Motor neuron (in vitro differentiated cells): ENCODE measurements around the gene PPP2R3B. TPM values are rescaled to one million over a fixed set of nuclear protein-coding genes. Genes with fewer than 3 reads are reported as not detected.
A peak's percentile ranks its signal among the peaks of the same experiment; 100 is the strongest.
"Not testable (repeated sequence)": the region's sequence is repeated elsewhere in the genome, so short reads cannot be mapped to it uniquely, and the experiment has no call there.

Experiments used
- ATAC-seq, 8 experiments: fragments of 200-7000 bp; cut with Tn5 transposase; replicated peaks in 6 of 8; 2 replicates each; pipeline ENCODE4 v1.8.0; 2021; ENCODE audit warnings: mild to moderate bottlenecking in 8 of 8, moderate library complexity in 8 of 8
- H3K27ac ChIP-seq, 2 donors: fragments of 250-450 bp; sonication (Bioruptor Pico); 2 replicates each; pipeline ENCODE4 v1.9.0; 2021; ENCODE audit warnings: antibody characterized with exemption in 2 of 2, mild to moderate bottlenecking in 2 of 2, moderate library complexity in 1 of 2
- H3K4me1 ChIP-seq, 2 donors: fragments of 250-450 bp; sonication (Bioruptor Pico); replicated peaks in 1 of 2; 2 replicates each; pipeline ENCODE4 v1.6.1; 2021; ENCODE audit warnings: antibody characterized with exemption in 2 of 2, mild to moderate bottlenecking in 2 of 2, moderate library complexity in 1 of 2
- H3K4me3 ChIP-seq, 5 donors: fragments of 250-450 bp; sonication (Bioruptor Pico); 2 replicates each; pipeline ENCODE4 v1.9.0; 2021; ENCODE audit warnings: antibody characterized with exemption in 5 of 5, mild to moderate bottlenecking in 5 of 5, moderate library complexity in 4 of 5
- WGBS, 10 experiments: fragments of 450-650 bp; shearing (Covaris generic); methylation state at CpG; one replicate each; pipeline ENCODE4 v1.0.0; 2022; 5-methylcytosine and 5-hydroxymethylcytosine counted together
- in situ Hi-C, 9 experiments: fragments of 400-800 bp; cut with MboI; loops; one replicate each; pipeline ENCODE4 v1.15.0; 2021; ENCODE audit warnings: low sequenced_read_pairs in 9 of 9, low pct_unique_long_range_greater_than_20kb in 2 of 9; ENCODE audit not compliant: unreplicated experiment in 9 of 9
- total RNA-seq, 8 experiments: library from RNA; unstranded; fragments of 300-600 nt; gene quantifications; 2 replicates each; pipeline versions ENCODE4 v1.2.3 to v1.2.4, GENCODE V29; 2022

Gene PPP2R3B, protein sequence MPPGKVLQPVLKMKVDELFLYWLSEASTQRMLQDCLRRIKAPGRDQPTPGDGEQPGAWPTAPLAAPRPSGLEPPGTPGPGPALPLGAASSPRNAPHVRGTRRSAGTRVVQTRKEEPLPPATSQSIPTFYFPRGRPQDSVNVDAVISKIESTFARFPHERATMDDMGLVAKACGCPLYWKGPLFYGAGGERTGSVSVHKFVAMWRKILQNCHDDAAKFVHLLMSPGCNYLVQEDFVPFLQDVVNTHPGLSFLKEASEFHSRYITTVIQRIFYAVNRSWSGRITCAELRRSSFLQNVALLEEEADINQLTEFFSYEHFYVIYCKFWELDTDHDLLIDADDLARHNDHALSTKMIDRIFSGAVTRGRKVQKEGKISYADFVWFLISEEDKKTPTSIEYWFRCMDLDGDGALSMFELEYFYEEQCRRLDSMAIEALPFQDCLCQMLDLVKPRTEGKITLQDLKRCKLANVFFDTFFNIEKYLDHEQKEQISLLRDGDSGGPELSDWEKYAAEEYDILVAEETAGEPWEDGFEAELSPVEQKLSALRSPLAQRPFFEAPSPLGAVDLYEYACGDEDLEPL
- total RNA-seq, result 10 to 100 TPM in 6 of 8 experiments, 1 to 10 TPM in 2; 7.4 to 27.6 (median 17.9) TPM

DNA sequence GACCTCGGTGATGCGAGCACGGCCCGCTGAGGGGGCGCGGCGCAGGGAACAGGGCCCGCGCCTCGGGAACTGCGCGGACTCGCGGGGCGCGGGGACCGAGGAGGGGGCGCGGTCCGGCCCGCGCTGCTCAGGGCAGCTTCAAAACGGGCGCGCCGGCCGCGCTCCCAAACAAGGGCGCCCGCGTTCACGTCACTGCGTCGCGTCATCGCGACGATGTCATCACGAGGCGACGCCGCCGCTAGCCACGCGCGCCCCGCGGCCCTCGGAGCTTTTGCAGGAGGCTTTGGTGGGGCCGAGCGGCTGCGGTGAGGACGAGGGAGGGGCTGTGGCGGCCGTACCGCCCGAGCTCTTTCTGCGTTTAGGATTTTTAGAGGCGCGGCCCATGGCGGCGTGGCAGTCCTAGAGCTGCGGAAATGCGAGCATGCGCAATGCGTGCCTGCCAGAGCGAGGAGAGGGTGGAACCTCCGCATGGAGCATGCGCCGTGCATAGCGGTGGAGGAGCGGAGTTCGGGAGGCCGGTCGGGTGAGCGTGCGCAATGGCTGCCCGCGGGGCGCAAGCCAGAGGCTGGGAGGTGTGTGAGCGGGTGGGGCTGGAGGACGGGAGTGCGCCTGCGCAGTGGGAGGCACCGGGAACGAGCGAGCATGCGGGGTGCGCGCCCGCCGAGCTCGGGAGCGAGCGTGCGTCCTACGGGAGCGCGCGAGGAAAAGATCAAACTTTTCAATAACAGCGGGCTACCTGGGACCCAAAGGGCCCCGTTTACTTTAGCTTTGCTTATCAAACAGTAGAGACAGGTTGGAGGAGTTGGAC is at the start of gene PPP2R3B:
TSS of gene PPP2R3B (minus strand) at position 140 of the 808 bp plus-strand sequence. CDS start 216 bp downstream, outside the sequence.
- WGBS, 10 experiments, result 0 to 13% (median 0%) methylated on average over 1 to 23 of the region's 102 CpGs; no CpG with 5 or more reads in 5 of the 10 experiments
- H3K4me1 ChIP-seq, result peaks cover 5 to 8% of the 10 kb centered on the region in 2 donors
- ATAC-seq, result peak; percentile 92 to 95 (median 93)
- H3K27ac ChIP-seq, result peak within 1 kb of the TSS; percentile 100
- peak within 1 kb of the TSS; percentile 75 to 96 (median 95) for H3K4me3 ChIP-seq
- in situ Hi-C loops, result no loop called here

DNA sequence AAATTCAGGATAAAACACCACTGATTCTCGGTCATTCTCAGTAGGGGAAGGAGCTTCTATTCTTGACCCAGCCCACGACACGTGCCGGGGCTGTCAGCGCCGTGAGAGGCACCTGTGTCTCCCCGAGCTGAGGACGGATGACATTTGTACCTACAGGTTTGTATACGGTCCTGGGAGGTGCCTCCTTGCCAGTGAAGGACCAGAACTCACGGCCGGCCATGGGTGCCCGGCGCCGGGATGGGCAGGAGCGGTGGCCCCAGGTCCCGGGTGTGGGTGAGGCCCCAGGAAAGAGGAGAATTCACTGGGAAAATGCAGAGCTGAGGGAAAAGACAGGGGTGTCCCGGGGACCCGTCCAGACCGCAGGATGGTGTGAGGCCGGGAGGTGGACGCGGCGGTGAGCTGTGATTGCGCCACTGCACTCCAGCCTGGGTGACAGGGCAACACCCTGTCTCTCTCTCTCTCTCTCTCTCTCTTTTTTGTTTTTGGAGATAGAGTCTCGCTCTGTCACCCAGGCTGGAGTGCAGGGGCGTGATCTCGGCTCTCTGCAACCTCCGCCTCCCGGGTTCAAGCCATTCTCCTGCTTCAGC is 48.9 kb upstream of the PPP2R3B start:
- in situ Hi-C loops, result no loop called here
- WGBS, 10 experiments, result 0 to 76% (median 41%) methylated on average over 1 to 17 of the region's 29 CpGs; no CpG with 5 or more reads in 3 of the 10 experiments
- no peak for ATAC-seq
- no peak overlapping the region for H3K27ac ChIP-seq
- peaks cover 2 to 10% of the 10 kb centered on the region in 2 donors for H3K4me1 ChIP-seq
- H3K4me3 ChIP-seq, result no peak overlapping the region

DNA sequence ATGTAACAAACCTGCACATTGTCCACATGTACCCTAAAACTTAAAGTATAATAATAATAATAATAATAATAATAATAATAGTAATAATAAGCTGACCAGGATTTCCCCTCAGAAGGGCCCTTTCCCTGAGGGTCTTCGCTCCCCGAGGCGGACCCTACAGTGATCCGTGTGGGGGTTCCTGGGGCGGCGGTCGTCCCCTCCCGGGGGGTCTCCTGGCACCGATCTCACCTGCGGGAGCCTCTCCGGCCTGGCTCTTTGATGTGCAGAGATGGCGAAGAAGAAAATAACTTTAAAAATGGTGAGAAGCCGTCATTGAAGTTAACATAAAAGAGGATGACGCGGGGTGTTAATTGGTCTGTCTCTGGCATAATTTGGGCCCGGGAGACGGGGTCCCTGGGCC is 48.2 kb upstream of the PPP2R3B start:
- 20 to 86% (median 53%) methylated on average over 2 to 8 of the region's 17 CpGs; no CpG with 5 or more reads in 3 of the 10 experiments for WGBS, 10 experiments
- no peak overlapping the region for H3K27ac ChIP-seq
- no peak for ATAC-seq
- no peak overlapping the region for H3K4me3 ChIP-seq
- peaks cover 2 to 10% of the 10 kb centered on the region in 2 donors for H3K4me1 ChIP-seq
- in situ Hi-C loops, result no loop called here

DNA sequence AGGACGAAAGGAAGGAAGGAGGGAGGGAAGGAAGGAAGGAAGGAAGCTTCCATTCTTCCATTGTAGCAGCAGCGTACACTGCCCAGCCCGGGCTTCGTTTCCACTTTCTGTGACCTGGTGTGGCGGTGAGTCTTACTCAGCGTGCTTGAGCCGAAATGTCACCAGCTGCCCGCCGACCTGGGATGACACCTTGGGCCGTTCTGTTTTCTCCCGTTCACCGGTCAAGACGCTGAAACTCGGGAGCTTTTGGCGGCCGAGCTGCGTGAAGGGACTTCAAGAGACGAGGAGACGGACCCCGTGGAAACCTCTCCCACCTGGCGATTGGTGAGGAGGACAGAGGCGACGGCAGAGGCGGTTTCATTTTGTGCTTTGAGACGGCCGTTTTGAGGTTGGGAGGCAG is 47.1 kb upstream of the PPP2R3B start:
- no peak for ATAC-seq

DNA sequence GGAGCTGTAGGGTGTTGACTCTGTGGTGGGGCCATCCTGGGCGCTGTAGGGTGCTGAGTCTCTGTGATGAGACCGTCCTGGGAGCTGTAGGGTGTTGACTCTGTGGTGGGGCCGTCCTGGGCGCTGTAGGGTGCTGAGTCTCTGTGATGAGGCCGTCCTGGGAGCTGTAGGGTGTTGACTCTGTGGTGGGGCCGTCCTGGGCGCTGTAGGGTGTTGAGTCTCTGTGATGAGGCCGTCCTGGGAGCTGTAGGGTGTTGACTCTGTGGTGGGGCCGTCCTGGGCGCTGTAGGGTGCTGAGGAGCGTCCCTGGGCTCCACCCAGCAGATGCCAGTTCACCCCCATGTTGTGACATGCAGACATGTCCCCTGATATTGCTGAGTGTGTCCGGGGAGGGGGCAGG is 46.0 kb upstream of the PPP2R3B start:
- 83 to 100% methylated on average over 1 of the region's 12 CpGs; no CpG with 5 or more reads in 8 of the 10 experiments for WGBS, 10 experiments
- in situ Hi-C loops, result not testable (repeated sequence)

More for the DNA sequence above, 47.1 kb upstream of the PPP2R3B start:
- peaks cover 2 to 10% of the 10 kb centered on the region in 2 donors for H3K4me1 ChIP-seq
- no peak overlapping the region for H3K4me3 ChIP-seq
- no peak overlapping the region for H3K27ac ChIP-seq
- in situ Hi-C loops, result no loop called here
- 67 to 91% (median 79%) methylated on average over 1 to 17 of the region's 26 CpGs; no CpG with 5 or more reads in 1 of the 10 experiments for WGBS, 10 experiments

DNA sequence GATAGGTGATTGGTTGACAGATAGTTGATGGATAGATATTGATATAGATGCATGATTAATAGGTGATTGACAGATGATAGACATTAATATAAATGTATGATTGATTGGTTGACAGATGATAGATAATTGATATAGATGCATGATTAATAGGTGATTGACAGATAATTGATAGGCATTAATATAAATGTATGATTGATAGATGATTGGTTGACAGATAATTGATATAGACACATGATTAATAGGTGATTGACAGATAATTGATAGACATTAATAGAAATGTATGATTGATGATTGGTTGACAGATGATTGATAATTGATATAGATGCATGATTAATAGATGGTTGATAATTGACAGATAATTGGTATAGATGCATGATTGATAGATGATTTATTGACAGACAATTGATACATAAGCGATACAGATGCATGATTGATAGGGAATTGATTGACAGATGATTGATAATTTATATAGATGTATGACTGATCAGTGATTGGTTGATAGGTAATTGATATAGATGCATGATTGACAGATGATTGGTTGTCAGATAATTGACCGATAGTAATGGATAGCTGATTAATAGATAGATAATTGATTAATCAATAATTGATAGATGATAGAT is 44.9 kb upstream of the PPP2R3B start:
- Histone ChIP-seq H3K4me3 (no peak overlapping the region), H3K27ac (no peak overlapping the region), H3K4me1 (no peaks in the 10 kb centered on the region)
- in situ Hi-C loops, result no loop called here
- 15 to 100% (median 80%) methylated on average over 1 to 2 of the region's 2 CpGs; no CpG with 5 or more reads in 1 of the 10 experiments for WGBS, 10 experiments
- ATAC-seq, result no peak

More for the DNA sequence above, 46.0 kb upstream of the PPP2R3B start:
- H3K4me1 ChIP-seq, H3K27ac ChIP-seq, H3K4me3 ChIP-seq, ATAC-seq: not testable (repeated sequence)

DNA sequence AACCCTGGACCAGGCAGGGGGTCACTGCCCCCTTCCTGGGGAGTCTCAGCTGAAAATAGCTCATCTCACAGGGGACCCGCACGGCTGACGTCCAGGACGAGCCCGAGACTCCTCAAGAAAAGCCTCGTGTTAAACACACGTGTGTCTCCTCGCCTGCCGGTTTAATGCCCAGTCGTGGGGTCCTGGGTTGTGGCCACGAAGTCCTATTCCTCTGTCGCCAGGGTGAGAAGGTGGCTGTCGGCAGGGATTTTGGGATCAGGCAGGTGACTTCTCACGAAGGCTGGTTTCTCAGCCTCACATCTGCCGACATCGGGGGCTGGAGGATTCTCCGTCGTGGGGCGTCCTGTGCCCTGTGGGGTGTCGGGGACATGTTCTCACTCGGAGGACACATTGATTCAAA is 44.3 kb upstream of the PPP2R3B start:
- WGBS, 10 experiments, result 40 to 100% (median 80%) methylated on average over 1 to 13 of the region's 21 CpGs; no CpG with 5 or more reads in 3 of the 10 experiments
- ATAC-seq, result no peak
- in situ Hi-C loops, result no loop called here
- Histone ChIP-seq H3K4me3 (no peak overlapping the region), H3K4me1 (no peaks in the 10 kb centered on the region), H3K27ac (no peak overlapping the region)

DNA sequence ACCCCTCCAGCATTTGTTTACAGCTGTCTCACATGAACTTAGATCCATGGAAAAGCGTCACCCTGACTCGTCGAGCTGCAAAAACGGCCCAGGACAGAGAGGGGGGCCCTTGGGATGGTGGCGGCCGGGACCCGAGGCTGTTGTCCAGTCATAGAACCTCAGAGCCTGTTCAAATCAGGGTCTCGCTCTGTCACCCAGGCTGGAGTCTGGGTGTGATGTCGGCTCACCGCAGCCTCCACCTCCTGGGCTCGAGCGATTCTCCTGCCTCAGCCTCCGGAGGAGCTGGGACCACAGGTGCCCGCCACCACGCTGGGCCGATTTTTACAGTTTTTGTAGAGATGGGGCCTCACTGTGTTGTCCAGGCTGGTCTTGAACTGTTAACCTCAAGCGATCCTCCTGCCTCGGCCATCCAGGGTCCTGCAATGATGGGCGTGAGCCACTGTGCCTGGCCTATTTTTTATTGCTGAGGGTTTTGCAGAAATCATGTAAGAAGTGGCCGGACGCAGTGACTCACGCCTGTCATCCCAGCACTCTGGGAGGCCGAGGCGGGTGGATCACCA is 42.6 kb upstream of the PPP2R3B start:
- in situ Hi-C loops, result no loop called here
- WGBS, 10 experiments, result 86 to 100% (median 93%) methylated on average over 3 to 4 of the region's 24 CpGs; no CpG with 5 or more reads in 7 of the 10 experiments
- Histone ChIP-seq H3K4me1 (no peaks in the 10 kb centered on the region), H3K27ac (no peak overlapping the region), H3K4me3 (no peak overlapping the region)
- no peak for ATAC-seq

DNA sequence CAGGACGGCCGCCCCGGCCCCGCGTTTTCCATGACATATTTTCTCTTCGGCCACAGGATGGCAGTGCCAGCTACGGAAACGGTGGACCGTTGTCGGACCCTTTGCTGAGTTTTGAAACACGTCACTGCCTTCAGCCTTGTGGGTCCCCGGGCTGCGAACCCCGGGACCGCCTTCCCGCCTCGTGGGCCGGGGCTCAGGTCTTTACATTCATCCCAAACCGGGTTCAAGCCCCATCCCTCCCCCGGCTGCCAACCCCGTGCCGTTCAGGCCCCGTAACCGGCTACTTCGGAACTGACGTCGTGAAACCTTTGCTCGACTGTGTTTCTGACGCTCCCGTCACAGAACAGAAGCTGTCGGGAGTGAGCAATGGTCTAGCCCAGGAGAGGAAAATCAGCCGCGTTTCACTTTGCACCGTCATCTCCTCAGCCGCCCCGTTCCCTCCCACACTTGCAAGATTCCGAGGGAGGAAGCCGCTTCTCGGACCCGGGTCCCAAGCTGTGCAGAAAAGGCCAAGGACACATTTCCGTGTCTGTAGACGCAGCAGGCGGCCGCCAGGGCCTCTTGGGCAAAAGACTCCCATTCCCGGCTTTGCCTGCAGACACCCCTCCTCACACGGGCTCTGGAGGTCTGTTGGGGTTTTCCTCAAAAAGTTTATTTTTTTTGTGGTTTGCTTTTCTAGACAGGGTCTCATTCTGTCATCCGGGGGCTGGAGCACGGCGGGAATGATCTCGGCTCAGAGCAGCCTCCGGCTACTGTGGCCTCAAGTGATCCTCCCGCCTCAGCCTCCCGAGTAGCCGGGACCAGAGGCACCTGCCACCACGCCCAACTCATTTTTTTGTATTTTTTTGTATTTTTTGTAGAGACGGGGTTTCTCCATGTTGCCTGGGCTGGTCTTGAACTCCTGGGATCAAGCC is 41.4 kb upstream of the PPP2R3B start:
- 17 to 100% (median 44%) methylated on average over 2 to 35 of the region's 56 CpGs; no CpG with 5 or more reads in 4 of the 10 experiments for WGBS, 10 experiments
- in situ Hi-C loops, result no loop called here
- Histone ChIP-seq H3K4me3 (peak overlapping the region; percentile 4 to 24 (median 14)), H3K4me1 (no peaks in the 10 kb centered on the region), H3K27ac (no peak overlapping the region)
- ATAC-seq, result peak in 6 of 8 experiments; percentile 40 to 76 (median 68)

DNA sequence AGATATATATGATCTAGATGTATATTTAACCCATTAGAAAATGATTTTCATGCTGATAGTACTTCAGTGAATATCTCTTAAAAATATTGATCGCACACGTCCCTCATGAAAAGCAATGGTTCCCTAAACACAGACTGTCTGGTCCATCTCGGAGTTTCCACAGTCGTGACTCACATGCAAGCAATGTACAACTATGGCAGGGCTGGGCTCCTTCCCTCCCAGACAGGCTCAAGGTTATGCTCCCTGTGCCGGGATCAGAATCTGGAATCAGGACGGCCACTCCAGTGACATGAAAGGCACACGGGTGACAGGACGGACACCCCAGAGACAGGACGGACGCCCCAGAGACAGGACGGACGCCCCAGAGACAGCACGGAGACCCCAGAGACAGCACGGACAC is 40.2 kb upstream of the PPP2R3B start:
- Histone ChIP-seq H3K4me3 (no peak overlapping the region), H3K27ac (no peak overlapping the region)
- in situ Hi-C loops, result no loop called here

DNA sequence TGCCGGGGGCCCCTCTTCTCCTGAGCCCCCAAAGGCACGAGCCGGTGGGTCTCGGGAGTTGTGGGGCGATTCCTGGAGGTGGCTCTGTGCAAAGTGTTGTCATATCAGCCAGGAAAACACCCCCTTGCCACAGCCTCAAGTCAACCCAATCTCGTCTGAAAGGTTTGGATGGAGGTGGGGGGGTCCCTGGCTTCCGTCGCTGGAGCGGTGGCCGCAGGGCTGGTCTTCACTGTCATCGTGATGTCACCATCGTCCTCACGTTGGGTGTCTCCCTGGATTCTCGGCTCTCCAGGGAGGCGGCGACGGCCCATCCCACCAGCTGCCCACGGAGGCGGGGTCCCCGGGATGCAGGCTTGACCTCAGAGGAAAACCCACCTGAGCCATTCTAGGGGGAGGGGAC is 38.3 kb upstream of the PPP2R3B start:
- Histone ChIP-seq H3K4me1 (peaks cover 6 to 8% of the 10 kb centered on the region in 2 donors), H3K27ac (no peak overlapping the region), H3K4me3 (no peak overlapping the region)
- in situ Hi-C loops, result no loop called here
- 80 to 83% methylated on average over 1 to 5 of the region's 20 CpGs; no CpG with 5 or more reads in 8 of the 10 experiments for WGBS, 10 experiments
- no peak for ATAC-seq

More for the DNA sequence above, 40.2 kb upstream of the PPP2R3B start:
- 0 to 95% (median 80%) methylated on average over 1 to 5 of the region's 14 CpGs; no CpG with 5 or more reads in 3 of the 10 experiments for WGBS, 10 experiments
- peaks cover 4 to 5% of the 10 kb centered on the region in 2 donors for H3K4me1 ChIP-seq
- ATAC-seq, result no peak
